ENCODE measurements around the gene RBMS3.

DNA sequence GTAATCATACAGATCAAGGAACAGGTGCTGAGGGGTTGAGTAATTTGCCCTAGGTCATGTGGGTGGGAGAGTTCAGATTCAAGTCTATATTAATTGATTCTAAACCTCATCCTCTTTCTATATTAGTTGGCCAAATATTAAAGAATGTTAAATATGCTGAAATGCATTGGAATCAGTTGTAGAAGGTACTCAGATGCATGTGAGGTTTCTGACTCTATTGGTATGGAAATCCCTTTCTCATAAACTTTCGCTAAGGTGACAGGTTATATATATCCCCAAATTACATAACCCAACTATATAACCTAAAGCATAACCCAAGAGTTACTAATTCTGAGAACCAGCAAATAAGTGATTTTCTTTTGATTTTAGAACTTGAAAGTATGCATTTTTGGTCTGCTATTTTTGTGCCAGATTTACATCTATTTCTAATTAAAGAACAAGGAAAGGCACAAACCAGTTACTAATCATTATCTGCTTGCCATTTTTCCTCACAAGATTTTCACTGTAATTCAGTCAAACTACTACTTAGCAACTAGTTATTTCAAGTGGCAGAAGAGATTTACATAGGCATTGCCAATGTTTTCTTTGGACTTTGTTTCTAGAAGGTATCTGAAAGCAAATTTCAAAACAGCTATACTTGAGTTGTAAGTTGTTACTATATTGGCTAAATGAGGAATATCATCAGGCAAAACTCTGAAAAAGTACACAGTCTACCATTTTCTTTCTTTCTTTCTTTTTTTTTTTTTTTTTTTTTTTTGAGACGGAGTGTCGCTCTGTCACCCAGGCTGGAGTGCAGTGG is 201.3 kb downstream of the RBMS3 start:
- TF ChIP-seq POLR2A (IDR thresholded peaks at IDR 0.05; ENCODE audit: low read length) (no peak), GATA1 (IDR thresholded peaks at IDR 0.05; ENCODE audit: low read depth, low read length) (no peak)

Data from erythroblast (primary cell).